GM18505 (cell line): ENCODE data around the gene ATAT1.
"Not testable (repeated sequence)": the region's sequence is repeated elsewhere in the genome, so short reads cannot be mapped to it uniquely, and the experiment has no call there.

Experiments
- ATAC-seq: cut with Tn5 transposase; IDR thresholded peaks from one replicate; pipeline ENCODE4 v1.9.1; 2021; ENCODE audit not compliant: unreplicated experiment
- POLR2A ChIP-seq: IDR thresholded peaks from 4 replicates; pipeline ENCODE4 v1.6.1; 2011; ENCODE audit warnings: borderline replicate concordance; ENCODE audit not compliant: insufficient read depth, insufficient read length; ENCODE audit errors: extremely low read depth

Gene ATAT1

GRCh38 chr6:30646450-30647241 is 20.0 kb downstream of the ATAT1 start, which contains the start of gene C6orf136:
C6orf136 (plus strand) TSS chr6:30647133; CDS start chr6:30647232, 99 bp downstream.
- peak; percentile 63 for ATAC-seq
- no peak for TF ChIP-seq POLR2A

- TF ChIP-seq POLR2A, result peak; percentile 30
Measured at GRCh38 chr6:30647242-30648116, 20.8 kb downstream of the ATAT1 start.

GRCh38 chr6:30651143-30651542 is 24.5 kb downstream of the ATAT1 start:
- no peak for ATAC-seq
- no peak for TF ChIP-seq POLR2A

More at GRCh38 chr6:30647242-30648116, 20.8 kb downstream of the ATAT1 start:
- peak; percentile 57 for ATAC-seq

GRCh38 chr6:30654798-30655742 is 28.4 kb downstream of the ATAT1 start:
- no peak for ATAC-seq
- TF ChIP-seq POLR2A, result no peak

DNA sequence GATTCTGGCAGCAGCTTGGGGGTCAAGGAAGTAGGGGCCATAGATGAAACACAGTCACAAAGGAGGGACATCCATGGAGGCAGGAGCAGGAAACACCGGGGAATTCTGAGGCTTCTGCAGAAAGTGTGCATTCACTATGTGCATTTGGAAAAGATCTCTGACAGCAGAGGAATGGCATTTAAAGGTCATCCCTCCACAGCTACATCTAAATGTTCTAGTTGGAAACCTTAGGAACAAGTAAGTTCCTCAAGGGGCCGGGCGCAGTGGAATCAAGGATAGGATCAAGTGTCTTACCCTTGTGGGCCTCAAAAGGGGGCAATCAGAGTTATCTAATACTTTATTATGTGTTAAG is 29.0 kb downstream of the ATAT1 start:
- no peak for TF ChIP-seq POLR2A
- no peak for ATAC-seq

GRCh38 chr6:30656513-30656912 is 29.8 kb downstream of the ATAT1 start:
- TF ChIP-seq POLR2A, result no peak
- ATAC-seq, result no peak

GRCh38 chr6:30657454-30657853 is 30.8 kb downstream of the ATAT1 start:
- no peak for TF ChIP-seq POLR2A
- ATAC-seq, result no peak

DNA sequence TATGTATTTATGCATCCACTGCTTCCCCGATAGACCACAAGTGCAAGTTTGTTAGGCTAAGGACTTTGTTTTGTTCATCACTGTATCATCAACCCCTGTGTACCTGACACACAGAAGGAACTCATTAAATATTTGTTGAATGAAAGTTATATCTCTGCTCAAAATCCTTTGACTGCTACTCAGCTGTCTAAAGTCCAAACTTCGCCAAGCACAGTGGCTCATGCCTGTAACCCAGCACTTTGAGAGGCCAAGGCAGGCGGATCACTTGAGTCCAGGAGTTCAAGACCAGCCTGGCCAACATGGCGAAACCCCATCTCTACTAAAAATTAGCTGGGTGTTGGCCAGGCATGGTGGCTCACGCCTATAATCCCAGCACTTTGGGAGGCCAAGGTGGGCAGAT is 31.2 kb downstream of the ATAT1 start:
- ATAC-seq, result not testable (repeated sequence)

DNA sequence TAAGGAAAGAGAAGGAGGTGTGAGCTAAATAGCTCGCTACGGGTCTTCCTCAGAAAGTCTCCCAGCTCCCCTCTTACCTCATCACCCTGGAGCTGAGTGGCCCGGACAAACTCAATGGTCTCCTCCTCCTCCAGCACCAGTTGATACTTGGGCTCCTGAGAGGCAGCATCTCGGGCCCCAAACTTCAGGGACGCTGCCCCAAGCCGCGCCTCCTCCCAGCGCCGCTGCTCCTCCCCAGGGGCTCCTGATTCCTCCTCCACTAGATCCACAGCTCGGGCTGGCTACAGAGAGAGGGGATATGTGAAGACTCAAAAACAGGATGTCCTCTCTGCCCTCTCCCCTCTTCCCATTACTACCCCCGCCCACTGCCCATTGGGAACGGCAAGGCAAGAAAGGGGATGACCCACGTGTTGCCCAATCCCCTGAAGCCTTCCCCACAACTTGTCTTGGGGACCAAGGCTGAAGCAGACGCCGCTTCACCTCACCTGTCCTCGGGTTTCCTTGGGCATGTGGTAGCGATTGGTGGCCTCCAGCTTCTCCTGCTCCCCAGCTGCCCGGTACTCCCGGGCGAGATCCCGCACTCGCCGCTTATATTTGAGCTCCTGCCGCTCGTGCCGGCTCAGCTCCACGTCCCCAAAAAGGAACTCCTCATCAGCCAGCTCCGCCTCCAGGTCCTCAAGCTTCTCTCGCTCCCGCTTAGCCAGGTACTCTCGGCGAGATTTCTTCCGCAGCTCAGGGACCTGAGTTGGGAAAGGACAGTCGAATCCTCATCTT is 38.5 kb downstream of the ATAT1 start:
- ATAC-seq, result no peak

DNA sequence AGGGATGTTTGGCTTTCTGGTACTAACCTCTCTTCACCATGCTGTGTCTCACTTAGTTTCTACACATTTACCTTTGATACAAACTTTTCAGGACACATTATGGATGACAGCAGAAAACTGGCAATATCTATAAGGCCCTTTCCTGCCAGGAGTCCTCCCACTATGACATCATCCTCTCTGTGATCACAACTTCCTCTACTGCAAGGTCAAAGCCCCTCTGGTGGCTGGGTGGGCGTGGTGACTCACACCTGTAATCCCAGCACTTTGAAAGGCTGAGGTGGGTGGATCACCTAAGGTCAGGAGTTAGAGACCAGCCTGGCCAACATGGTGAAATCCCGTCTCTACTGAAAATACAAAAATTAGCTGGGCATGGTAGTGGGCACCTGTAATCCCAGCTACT is 39.6 kb downstream of the ATAT1 start:
- ATAC-seq, result not testable (repeated sequence)

More for the DNA sequence above, 38.5 kb downstream of the ATAT1 start:
- no peak for TF ChIP-seq POLR2A

GRCh38 chr6:30670760-30671527 is 44.3 kb downstream of the ATAT1 start:
- no peak for ATAC-seq
- no peak for TF ChIP-seq POLR2A
